ENCODE results near the gene POLD3.

The POLD3 gene

DNA sequence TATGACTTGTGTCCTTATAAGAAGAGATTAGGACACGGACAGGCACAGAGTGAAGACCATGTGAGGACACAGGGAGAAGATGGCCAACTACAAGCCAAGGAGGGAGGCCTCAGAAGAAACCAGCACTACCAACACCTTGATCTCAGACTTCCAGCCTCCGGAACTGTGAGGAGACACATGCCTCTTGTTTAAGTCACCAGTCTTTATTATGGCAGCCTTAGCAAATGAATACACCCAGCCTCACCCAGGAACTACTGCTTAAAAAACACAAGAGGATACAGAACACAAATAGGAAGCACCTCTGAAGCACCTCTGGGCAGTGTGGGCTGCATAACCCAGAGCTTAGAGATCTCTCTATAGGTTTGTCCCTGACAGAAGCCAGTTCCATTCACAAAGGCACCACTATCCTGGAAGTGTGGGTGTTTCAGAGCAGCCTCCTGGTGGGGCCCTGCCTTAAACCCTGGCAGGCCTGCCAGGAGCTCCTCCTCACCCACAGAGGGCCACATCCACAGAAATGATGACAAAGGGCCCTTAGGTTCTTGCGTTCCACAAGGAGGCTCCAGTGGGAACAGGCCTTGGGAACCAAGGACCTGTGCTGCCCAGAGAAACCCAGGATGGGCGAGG is 80.1 kb downstream of the POLD3 start:
- no peak for DNase-seq (ENCODE audit: low read depth in 2 of 3, low spot score in 1 of 3)

DNA sequence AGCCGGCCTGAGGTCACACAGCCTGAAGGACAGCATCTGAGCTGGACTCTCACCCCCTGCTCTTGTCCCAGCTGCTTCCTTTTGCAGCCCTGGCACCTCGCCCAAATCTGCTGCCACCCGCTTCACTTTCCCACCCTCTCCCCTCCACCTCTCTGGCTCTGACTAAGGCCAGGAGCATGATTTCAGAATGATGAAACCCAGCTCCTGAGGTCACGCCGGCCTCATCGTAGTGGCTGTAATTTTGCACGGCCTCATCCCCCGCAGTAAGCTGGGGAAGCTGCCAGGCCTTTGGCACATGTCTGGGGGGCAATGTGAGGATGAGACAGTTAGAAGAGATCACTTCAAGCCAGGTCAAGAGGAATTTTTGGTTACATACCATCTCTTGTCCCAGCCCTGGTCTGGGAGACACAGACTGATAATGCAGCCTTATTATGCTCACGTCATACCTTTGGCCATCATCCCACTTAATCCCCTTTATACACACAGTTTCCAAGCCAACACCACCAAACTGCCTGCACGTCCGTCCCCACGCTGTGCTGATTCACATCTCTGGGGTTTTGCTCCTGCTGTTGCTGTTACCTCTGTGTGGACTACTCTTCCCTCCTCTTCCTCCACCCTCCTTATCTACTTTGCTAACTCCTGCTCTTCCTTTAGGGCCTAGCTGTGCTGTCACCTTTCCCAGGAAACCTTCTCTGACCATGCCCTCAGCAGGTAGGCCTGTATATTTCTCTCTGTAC is 80.7 kb downstream of the POLD3 start:
- no peak for DNase-seq (ENCODE audit: low read depth in 2 of 3, low spot score in 1 of 3)

DNA sequence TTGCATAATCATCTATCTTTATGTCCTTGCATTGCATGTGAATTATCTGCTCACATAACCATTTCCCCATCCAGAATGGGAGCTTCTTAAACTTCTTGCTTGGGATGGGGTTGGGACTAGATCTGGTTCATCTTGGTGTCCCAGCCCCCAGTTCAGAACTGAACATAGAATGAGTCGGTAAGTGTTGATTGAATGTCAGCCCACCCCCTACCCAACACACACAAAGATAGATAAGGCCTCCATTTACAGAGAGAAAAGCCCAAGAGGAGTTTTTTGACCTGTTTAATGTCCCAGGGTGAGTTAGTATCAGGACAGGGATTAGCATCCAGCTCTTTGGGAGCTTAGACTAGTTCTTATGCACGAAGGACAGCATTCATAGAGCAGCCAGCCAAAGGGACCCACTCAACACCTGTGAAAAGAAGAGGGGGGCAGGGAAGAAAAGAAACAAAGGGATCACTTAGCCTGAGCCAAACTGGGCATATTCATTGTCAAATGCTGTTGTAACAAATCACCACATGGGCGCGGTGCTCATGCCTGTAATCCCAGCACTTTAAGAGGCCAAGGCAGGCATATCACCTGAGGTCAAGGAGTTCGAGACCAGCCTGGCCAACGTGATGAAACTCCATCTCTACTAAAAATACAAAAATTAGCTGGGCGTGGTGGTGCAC is 81.4 kb downstream of the POLD3 start:
- DNase-seq (ENCODE audit: low read depth in 2 of 3, low spot score in 1 of 3) = no peak

DNA sequence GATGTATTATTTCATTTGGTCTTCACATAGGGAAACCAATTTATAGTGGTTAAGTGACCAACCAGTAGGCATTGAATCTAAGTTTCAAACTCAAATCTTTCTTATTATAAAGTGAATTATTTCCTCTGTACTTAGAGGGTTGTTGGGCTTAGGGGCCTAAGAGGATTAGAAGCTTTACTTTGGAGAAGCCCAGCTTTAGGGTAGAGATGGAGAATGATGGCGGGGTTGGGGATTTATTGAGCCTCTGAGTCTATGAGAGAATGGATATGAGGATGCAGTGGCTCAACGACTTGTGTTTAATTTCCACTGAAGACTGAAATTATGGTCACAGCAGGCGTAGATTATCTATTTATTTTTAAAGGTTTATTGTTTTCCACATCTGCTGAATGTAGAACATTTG is 83.4 kb downstream of the POLD3 start:
- DNase-seq (ENCODE audit: low read depth in 2 of 3, low spot score in 1 of 3) = no peak

DNA sequence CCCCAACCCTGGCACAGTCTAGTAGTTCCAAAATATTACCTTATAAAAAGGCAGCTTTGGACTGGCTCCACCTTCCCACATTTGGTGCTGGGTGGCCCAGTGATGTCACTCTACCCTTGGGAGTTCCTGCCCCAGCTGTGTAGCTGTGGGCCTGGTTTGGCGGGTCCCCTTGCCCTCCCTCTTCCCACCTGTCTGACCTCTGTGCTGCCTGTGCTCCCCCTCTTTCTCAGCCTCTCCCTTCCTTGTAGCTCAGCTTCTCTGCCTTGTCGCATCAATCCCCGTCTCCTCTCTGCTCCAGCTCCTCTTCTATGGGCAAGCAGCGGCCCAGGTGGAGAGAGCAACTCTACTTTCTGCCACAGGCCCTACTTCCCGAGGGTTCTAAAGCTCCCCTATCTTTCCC is 84.2 kb downstream of the POLD3 start:
- no peak for DNase-seq (ENCODE audit: low read depth in 2 of 3, low spot score in 1 of 3)

DNA sequence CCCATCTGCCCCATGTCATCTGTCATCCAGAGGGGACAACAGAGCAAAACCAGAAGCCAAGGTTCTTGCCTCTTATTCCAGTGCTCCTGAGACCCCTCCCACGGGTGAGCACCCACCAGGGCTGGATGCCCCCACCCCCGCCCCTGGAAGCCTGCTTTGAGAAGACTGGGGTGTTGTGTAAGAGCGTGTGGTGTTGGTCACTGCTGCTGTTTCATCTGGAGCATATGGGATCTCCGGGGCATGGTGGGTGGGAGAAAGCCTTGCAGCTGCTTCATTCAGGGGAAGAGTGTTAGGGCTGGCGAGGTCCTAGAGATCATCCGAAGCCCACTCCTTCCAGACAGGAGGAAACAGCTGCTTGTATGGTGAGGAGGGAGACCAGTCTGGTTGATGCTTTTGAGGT is 84.7 kb downstream of the POLD3 start:
- DNase-seq (ENCODE audit: low read depth in 2 of 3, low spot score in 1 of 3) = no peak

DNA sequence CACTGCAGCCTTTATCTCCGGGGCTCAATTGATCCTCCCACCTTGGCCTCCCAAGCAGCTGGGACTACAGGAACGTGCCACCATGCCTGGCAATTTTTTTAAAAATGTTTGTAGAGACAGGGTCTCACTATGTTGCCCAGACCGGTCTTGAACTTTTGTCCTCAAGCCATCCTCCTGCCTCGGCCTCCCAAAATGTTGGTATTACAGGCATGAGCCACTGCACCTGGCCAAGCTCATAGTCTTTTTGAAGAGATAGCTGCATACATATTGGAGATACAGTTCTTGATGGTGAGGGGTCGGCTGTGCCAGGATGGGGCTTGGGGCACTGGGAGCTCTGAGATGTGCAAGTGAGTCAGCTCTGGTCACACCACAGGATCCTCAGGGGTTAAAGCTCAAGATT is 85.7 kb downstream of the POLD3 start:
- DNase-seq (ENCODE audit: low read depth in 2 of 3, low spot score in 1 of 3) = no peak

DNA sequence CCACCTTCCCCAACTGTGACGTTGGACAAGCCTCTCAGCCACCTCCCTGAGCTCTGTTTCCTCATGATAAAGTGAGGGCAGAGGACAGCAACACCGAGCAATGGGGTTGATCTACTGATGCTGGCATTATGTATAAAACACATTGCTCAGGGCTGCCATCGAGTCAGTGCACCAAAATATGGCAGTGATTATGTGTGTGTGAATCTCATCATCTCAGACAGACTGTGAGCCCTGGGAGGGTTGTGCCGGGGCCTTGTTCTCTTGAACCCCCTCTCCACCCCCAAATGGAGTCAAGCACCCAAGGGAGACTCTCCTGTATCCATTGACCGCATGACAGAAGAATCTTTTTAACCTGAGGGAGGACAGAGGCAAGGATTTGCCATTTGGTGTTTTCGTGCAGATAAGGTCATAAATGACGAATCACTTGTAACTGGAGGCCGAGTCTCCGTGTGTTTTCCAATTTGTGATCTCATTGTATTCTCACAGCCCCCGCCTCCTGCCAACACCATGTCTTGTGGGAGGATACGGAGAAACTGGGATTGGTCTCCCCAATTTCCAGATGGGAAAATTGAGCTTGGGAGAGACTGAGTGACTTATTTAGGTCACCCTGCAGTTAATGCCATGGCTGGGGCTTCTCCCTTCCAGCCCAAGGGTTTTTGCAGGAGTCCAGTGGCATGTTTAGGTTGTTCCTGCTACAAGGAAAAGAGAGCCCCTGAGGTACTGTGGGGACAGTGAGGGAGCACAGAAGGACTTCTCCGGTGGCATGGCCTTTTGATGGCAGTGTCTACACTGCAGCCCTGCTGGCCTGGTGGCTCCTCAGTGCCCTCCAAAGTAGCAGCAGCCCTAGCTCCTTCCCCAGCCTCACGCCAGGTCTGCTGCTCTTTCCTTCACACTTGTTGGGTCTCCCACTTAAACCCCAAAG is 86.5 kb downstream of the POLD3 start:
- DNase-seq (ENCODE audit: low read depth in 2 of 3, low spot score in 1 of 3) = no peak

DNA sequence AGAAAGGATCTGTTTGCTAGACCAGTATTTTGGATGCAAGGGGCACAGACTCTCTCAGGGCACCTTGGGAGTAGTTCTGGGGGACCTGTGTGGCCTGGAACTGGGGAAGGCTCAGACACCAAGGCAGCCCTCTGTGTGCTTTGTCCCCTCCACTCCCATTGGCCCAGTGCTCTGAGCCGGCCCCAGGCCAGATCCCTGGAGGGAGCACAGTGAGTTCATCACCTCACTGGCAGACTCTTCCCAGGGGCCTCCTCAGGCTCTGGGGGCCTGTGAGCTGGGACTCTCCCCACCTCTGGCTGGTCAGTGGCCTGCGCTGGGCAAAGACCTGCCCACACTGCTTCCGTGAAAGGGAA is 87.1 kb downstream of the POLD3 start:
- no peak for DNase-seq (ENCODE audit: low read depth in 2 of 3, low spot score in 1 of 3)

DNA sequence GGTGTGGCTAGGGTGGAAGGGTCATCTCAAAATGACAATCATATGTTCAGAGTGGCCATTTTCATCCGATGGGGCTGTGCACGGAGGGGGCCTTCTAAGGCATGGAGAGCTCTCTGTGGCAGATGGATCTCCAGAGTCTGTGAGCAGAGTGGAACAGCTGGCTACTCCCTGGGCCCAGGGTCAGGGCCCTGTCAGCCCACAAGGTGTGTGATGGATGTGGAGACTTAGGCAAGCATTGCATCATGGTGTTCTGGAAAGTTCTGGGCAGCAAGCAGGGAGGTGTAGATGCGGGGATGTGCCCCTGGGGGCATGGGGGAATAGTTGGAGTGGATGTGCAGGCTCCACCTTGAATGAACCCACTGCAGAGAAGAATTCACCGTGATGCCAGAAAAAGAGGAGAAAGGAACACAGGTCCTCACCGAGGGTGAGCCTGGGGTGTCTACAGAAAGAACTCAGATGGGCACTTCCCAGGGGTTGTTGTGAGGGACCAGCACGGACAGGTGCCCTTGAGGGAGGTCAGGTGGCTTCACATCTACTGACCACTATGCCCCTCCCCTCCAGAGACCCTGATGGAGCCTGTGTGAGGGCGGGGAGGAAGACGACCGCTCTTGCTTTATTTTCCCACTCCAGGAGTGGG is 87.8 kb downstream of the POLD3 start:
- DNase-seq (ENCODE audit: low read depth in 2 of 3, low spot score in 1 of 3) = no peak

DNA sequence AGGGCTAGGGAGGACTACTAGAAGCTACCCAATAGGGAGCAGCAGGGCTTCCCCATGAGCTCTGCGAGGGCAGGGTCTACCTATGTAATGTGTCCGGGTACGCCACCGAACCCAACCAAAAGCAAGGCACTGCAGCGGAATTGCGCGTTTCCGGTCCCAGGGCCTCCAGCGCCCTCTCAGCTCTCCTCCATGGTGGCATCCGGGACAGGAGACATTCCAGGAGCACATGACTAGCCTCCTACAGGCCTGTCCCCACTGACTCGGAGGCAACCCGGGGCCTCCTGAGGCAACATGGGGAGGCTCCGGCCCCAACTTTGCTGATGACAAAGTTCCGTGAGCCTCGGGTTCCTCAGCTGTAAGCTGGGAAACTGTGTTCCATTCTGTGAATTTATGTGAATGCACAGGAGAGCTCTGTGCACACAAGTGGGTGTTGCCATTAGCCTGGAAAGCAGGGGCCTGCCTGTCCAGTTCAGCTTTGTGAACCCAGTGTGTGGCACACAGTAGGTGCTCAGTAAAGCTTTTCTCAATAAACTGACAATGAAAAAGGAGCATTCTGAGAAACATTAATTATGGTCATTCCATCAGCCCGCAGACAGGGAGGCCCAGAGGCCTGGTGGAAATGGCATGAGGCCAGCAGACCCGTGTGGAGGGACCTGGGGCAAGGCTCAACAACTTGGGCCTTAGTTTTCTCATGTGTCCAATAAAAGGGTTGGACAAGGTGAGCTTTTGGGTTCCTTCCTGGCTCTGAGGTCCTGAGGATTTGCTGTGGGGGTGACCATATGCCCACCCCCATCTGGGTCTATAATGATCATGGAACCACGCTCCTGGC is 88.5 kb downstream of the POLD3 start:
- DNase-seq (ENCODE audit: low read depth in 2 of 3, low spot score in 1 of 3) = no peak

DNA sequence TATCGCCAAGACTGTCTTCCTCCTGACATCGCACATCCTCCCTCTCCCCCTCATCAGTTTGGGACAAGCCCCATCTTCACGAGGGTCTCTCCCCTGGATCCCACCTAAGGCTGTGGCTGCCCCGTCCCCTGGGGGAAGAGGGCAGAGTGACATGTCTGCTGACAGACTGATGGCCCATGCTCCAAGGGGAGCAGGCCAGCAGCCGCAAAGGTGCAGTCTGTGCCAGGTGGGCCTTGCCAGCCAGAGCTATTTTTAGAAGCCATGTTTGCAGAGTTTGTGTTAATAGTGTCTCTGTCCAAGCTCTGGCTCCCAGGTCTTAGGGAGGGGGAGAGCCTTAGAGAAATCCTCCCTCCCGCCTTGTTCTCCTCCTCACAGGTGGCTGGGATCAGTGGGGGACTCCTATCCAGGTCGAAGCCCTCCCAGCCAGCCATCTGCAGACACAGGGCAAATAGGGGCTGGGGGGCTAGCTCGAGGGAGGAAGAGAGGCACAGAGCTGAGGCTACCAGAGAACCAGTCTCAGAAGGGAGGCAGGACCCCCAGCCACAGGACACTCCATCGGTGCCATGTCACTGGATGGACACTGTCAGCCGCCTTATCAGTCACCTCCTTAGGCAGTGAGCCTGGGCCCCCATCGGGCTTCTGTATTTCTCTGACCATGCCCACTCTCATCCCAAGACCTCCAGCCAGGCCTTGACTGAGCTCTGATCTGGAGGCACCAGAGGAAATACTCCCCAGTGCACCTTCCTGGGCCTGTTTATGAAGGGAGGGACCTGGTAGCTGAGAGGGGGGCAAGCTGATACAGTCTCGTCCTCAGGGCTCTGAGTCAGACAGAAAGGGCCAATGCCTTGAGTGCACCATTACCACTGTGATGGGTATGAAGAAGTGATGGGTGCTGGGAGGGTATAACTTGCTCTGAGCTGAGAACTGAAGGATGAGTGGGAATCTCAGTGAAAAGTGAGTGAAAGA is 89.6 kb downstream of the POLD3 start:
- no peak for DNase-seq (ENCODE audit: low read depth in 2 of 3, low spot score in 1 of 3)

DNA sequence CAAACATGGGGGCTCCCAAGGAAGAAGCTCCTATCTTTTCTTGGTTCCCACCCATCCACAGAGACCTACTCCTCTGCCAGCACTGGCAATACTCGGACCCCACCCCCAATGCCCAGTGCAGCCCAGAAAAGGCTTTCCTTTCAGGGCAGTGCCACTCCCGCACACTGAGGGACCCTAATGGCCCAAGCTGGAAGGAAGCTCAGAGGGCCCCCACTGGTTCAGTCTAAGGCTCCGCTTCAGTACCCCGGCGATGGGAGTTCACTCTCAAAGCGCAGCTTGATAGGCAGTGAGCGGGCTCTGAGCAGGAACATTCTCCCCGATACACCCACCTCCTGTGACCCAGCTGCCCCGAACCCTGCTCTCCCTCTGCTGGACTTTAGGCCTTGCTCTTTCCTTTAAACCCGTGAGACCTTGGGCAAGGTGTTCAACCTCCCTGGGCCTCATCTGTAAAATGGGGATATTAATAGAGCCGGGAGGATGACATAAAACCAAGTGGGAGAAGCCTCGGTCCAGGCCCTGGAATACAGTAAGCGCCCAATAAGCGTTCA is 90.4 kb downstream of the POLD3 start:
- no peak for DNase-seq (ENCODE audit: low read depth in 2 of 3, low spot score in 1 of 3)

DNA sequence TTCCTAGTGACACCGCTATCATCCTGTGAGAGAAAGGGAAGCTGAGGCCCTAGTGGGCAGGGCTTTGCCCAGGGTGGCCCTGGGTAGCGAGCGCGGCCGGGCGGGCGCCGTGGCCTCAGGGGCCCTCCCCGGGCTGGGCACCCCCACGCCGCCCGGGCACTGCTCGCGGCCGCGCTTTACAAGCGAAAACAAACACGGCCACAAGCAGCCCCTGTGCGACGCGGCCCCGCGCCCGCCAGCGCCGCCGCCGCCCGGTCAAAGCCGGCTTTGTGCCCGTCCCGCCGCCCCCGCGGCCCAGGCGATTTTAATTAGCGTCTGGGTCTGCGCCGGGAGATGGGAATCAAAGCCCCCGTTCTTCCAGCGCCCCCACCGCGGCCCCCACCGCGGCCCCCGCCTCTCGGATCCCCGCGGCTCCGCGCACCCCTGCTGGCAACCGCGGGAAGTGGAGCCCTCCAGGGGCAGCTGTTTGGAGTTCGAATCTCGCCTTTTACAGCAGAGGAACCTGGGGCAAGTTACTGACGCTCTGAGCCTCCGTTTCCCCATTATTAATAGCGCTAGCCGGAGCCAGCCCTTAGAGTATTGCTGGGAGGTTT is 91.0 kb downstream of the POLD3 start:
- no peak for DNase-seq (ENCODE audit: low read depth in 2 of 3, low spot score in 1 of 3)

DNA sequence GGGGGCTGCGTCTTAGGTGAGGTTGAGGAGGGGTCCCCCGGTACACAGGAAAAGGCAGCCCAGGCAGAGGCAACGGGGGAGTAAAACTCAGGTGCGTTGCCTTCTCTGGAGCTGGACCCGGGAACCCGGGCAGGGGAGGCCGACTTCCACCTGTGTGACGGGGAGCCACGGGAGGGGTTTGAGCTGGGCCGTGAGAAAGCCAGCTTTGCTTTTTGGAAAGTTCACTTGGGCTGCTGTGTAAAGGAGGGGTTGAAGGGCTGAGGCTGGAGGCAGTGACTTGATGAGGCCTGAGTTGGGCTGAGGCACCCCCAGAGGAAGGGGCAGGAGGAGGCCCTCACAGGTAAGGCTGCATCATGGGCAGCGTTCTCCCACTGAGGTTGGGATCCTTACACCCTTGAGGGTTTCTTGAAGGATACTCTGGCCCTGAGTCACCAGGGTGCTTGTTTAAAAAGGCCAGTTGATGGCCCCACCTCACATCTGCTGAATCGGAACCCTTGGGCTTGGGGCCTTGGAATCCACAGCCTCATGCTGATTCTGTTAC is 91.6 kb downstream of the POLD3 start:
- DNase-seq (ENCODE audit: low read depth in 2 of 3, low spot score in 1 of 3) = no peak

DNA sequence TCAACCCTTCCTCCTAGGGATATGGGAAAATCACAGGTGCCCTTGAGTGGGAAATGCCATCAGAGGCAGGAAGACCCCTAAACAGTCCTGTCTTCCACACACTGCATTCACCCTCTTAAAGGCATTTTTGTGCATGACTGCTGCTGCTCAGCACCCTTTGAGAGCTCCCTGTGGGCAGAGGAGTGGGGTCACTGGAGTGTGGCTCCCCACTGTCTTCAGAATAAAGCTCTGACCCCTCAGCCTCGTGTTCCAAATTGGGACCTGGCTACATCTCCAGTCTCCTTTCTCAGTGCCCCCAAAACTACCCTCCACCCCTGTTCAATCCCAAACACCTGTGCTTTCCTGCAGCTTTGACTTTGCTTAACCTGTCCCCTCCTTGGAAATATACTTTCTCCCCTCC is 92.3 kb downstream of the POLD3 start:
- no peak for DNase-seq (ENCODE audit: low read depth in 2 of 3, low spot score in 1 of 3)

DNA sequence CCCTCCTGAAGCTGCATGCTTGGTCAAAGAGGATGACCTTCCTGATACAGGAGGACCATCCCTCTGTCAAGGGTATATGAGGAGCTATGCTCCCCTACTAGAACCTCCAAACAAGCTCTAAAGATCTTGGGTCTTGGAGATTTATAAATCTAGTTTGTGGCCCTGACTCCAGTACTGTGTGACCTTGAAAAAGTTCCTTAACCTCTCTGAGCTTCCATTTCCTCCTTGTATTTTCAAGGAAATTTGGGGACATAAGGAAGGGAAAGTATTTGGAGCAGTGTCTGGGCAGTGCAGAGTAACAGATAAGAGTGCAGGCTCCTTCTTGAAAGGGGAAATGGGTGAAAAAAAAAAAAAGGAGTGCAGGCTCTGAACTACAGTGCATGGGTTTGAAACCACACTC is 93.0 kb downstream of the POLD3 start:
- no peak for DNase-seq (ENCODE audit: low read depth in 2 of 3, low spot score in 1 of 3)

DNA sequence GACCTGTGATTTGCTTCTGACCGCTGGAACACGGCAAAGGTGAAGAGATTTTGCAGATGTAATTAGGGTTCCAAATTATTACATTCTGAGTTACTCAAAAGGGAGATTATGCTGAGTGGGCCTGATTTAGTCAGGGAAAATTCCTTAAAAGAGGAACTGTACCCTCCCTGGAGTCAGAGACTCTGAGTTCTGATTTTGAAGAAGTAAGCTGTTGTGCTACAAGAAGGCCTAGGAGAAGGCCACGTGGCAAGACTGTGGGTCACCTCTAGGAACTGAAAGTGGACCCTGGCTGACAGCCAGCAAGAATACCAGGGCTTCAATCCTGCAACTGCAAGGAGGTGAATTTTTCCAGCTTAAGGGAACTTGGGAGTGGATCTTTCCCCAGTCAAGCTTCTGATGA is 93.5 kb downstream of the POLD3 start:
- DNase-seq (ENCODE audit: low read depth in 2 of 3, low spot score in 1 of 3) = no peak

All from stimulated activated CD4-positive, alpha-beta T cell treated with anti-CD3 and anti-CD28 coated beads, Interleukin-12 subunit alpha, Interleukin-12 subunit beta, amount 100 ng/mL, for 48 hours (primary cell).